ENCODE measurements around the gene KIF18B. TPM values are rescaled to one million over a fixed set of nuclear protein-coding genes. Genes with fewer than 3 reads are reported as not detected.

The KIF18B gene
- total and polyA plus RNA-seq, 2 of the 13 experiments (the other 11 are each of a cell fraction or from before 2014, with no cell fraction given) = 15.2 to 15.3 TPM

DNA sequence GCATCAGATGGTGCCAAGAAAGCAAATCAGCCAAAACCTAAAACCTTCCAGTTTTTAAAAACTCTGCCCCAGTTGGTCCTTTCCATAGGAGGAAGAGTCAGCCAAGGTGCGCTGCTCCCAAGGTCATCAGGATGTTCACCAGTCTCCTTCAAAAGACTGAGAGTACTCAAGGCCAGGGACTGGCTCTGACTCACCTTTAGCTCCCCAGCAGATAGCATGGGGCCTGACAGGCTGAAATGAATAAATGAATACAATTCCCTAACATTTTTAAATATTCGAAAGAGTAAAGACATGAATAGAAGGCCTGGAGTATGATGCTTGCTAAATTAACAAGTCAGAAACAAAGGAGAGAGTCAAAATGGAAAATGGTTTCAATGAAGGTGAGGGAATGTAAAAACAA is 67.5 kb downstream of the KIF18B start:
- H3K27me3 ChIP-seq (ENCODE audit: control insufficient read depth in 1 of 2, insufficient read depth in 2 of 2, low read length in 2 of 2) = no peaks in the 10 kb centered on the region
- no peak for ATAC-seq
- CTCF ChIA-PET (ENCODE audit: low intra/inter-chr PET ratio, low total read pairs) = no interaction called here

DNA sequence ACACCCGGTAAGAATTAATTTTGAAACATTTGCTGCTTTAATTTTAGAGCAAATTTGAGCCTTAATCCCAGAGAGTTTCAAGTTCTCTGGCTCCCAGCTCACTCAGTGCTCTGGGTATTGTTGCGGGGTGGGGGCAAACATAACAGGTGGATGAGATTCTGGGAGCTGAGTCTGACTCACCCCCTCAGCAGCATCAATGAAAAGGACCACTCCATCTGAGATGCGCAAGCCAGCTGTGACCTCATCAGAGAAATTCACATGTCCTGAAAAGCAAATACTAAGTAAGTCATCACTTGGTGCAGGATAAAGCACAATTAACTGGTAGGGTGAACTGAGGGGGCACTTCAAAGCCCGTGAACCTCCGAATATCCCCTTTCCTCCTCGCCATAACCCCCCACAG is 68.2 kb downstream of the KIF18B start:
- CTCF ChIA-PET (ENCODE audit: low intra/inter-chr PET ratio, low total read pairs) = interaction anchor here (1.7 to 1.8 kb wide), 2 partner anchors 100 to 104 kb away, joined by 13 to 25 read pairs; no protein-coding TSS in a partner anchor
- FAIRE-seq = no peak
- 93% methylated on average over 6 of the region's 6 CpGs for WGBS (ENCODE audit: low lambda C conversion rate)

More for the DNA sequence above, 67.5 kb downstream of the KIF18B start:
- POLR2A ChIA-PET = no interaction called here
- FAIRE-seq = no peak
- Histone ChIP-seq H3K4me2 (ENCODE audit: low read depth, low read length) (no peak overlapping the region), H3K79me2 (ENCODE audit: insufficient read depth, low read length) (no peaks in the 10 kb centered on the region), H3K4me1 (ENCODE audit: insufficient read depth, low read length) (no peaks in the 10 kb centered on the region), H4K20me1 (ENCODE audit: insufficient read depth, low read length) (no peaks in the 10 kb centered on the region), H3K9ac (ENCODE audit: insufficient read depth, low read depth, low read length) (no peak overlapping the region), H3K36me3 (replicated peaks in 1 of 2; ENCODE audit: control insufficient read depth in 1 of 2, insufficient read depth in 2 of 2, low read length in 2 of 2) (peaks cover 47 to 90% of the 10 kb centered on the region in 2 experiments), H3K9me3 (ENCODE audit: low read length) (no peaks in the 10 kb centered on the region), H2AFZ (ENCODE audit: low read length) (no peak overlapping the region), H3K4me3 (replicated peaks in 1 of 3; ENCODE audit: insufficient read depth in 1 of 3, low read depth in 2 of 3, low read length in 3 of 3) (no peak overlapping the region), H3K27ac (ENCODE audit: extremely low read length, insufficient read depth, low read length) (no peak overlapping the region)
- DNase-seq (ENCODE audit: low spot score) = no peak
- WGBS (ENCODE audit: low lambda C conversion rate) = 96% methylated on average over 2 of the region's 2 CpGs
- TF ChIP-seq ZNF775 (CRISPR knock-in tag; IDR thresholded peaks at IDR 0.05; ENCODE audit: borderline replicate concordance) (no peak), GTF3A (CRISPR knock-in tag; conservative IDR thresholded peaks at IDR 0.05) (no peak), ZNF879 (CRISPR knock-in tag; IDR thresholded peaks at IDR 0.05) (no peak)
- in situ Hi-C loops (cut with HindIII; ENCODE audit: extremely low pct_ligation_motif_present, low pct_unique_long_range_greater_than_20kb) (no loop called here), intact Hi-C loops (cut with micrococcal nuclease; ENCODE audit: unreplicated experiment) (no loop called here)
- no TSS peak for BruUV-seq (replicated peaks)

More for the DNA sequence above, 68.2 kb downstream of the KIF18B start:
- H3K27me3 ChIP-seq (ENCODE audit: control insufficient read depth in 1 of 2, insufficient read depth in 2 of 2, low read length in 2 of 2) = no peaks in the 10 kb centered on the region
- ATAC-seq (no peak), DNase-seq (ENCODE audit: low spot score) (no peak)
- no peak overlapping the region for H2AFZ ChIP-seq (ENCODE audit: low read length)
- peaks cover 42 to 90% of the 10 kb centered on the region in 2 experiments for H3K36me3 ChIP-seq (replicated peaks in 1 of 2; ENCODE audit: control insufficient read depth in 1 of 2, insufficient read depth in 2 of 2, low read length in 2 of 2)
- no TSS peak for BruUV-seq (replicated peaks)
- no peaks in the 10 kb centered on the region for H4K20me1 ChIP-seq (ENCODE audit: insufficient read depth, low read length)
- POLR2A ChIA-PET = interaction anchor here (1.6 kb wide), 1 partner anchor 19 kb away, joined by 4 read pairs; the partner anchor contains the start of gene EFTUD2
- no peak overlapping the region for H3K4me3 ChIP-seq (replicated peaks in 1 of 3; ENCODE audit: insufficient read depth in 1 of 3, low read depth in 2 of 3, low read length in 3 of 3)
- no peaks in the 10 kb centered on the region for H3K9me3 ChIP-seq (ENCODE audit: low read length)
- no peak for TF ChIP-seq ZNF34 (CRISPR knock-in tag; IDR thresholded peaks at IDR 0.05; ENCODE audit: borderline replicate concordance)
- no peaks in the 10 kb centered on the region for H3K79me2 ChIP-seq (ENCODE audit: insufficient read depth, low read length)
- H3K4me2 ChIP-seq (ENCODE audit: low read depth, low read length) = no peak overlapping the region
- H3K27ac ChIP-seq (ENCODE audit: extremely low read length, insufficient read depth, low read length) = no peak overlapping the region
- no peak overlapping the region for H3K9ac ChIP-seq (ENCODE audit: insufficient read depth, low read depth, low read length)
- no peaks in the 10 kb centered on the region for H3K4me1 ChIP-seq (ENCODE audit: insufficient read depth, low read length)
- in situ Hi-C loops (cut with HindIII; ENCODE audit: extremely low pct_ligation_motif_present, low pct_unique_long_range_greater_than_20kb) = no loop called here
- intact Hi-C loops (cut with micrococcal nuclease; ENCODE audit: unreplicated experiment) = no loop called here
